ENCODE measurements around the gene ABTB1.
"Not testable (repeated sequence)": the region's sequence is repeated elsewhere in the genome, so short reads cannot be mapped to it uniquely, and the experiment has no call there.

The ABTB1 gene

GRCh38 chr3:127698691-127699415 is 26.1 kb downstream of the ABTB1 start:
- no peaks in the 10 kb centered on the region for H3K36me3 ChIP-seq (ENCODE audit: insufficient read depth, low read length)

GRCh38 chr3:127699416-127700300 is 26.9 kb downstream of the ABTB1 start:
- Histone ChIP-seq H3K4me1 (ENCODE audit: insufficient read depth, low read length) (peaks cover 7% of the 10 kb centered on the region), H3K27me3 (ENCODE audit: insufficient read depth, low read length) (peaks cover 2% of the 10 kb centered on the region)

More at GRCh38 chr3:127698691-127699415, 26.1 kb downstream of the ABTB1 start:
- Histone ChIP-seq H3K4me3 (ENCODE audit: low read length) (no peak overlapping the region), H3K9me3 (ENCODE audit: low read length) (no peaks in the 10 kb centered on the region), H3K27me3 (ENCODE audit: insufficient read depth, low read length) (peaks cover 2% of the 10 kb centered on the region), H3K4me1 (ENCODE audit: insufficient read depth, low read length) (peaks cover 7% of the 10 kb centered on the region), H2AFZ (ENCODE audit: low read depth, low read length) (no peak overlapping the region)

GRCh38 chr3:127700406-127700805 is 27.7 kb downstream of the ABTB1 start:
- H3K27me3 ChIP-seq (ENCODE audit: insufficient read depth, low read length), result peaks cover 2% of the 10 kb centered on the region
- no peaks in the 10 kb centered on the region for H3K36me3 ChIP-seq (ENCODE audit: insufficient read depth, low read length)
- no peak overlapping the region for H3K4me3 ChIP-seq (ENCODE audit: low read length)
- H3K4me1 ChIP-seq (ENCODE audit: insufficient read depth, low read length), result peaks cover 7% of the 10 kb centered on the region
- no peaks in the 10 kb centered on the region for H3K9me3 ChIP-seq (ENCODE audit: low read length)
- H2AFZ ChIP-seq (ENCODE audit: low read depth, low read length), result no peak overlapping the region

More at GRCh38 chr3:127699416-127700300, 26.9 kb downstream of the ABTB1 start:
- no peaks in the 10 kb centered on the region for H3K9me3 ChIP-seq (ENCODE audit: low read length)
- H3K4me3 ChIP-seq (ENCODE audit: low read length), result no peak overlapping the region
- no peak overlapping the region for H2AFZ ChIP-seq (ENCODE audit: low read depth, low read length)
- H3K36me3 ChIP-seq (ENCODE audit: insufficient read depth, low read length), result no peaks in the 10 kb centered on the region

- Histone ChIP-seq H3K36me3 (ENCODE audit: insufficient read depth, low read length) (no peaks in the 10 kb centered on the region), H2AFZ (ENCODE audit: low read depth, low read length) (no peak overlapping the region), H3K27me3 (ENCODE audit: insufficient read depth, low read length) (peaks cover 2% of the 10 kb centered on the region), H3K4me1 (ENCODE audit: insufficient read depth, low read length) (peaks cover 7% of the 10 kb centered on the region), H3K9me3 (ENCODE audit: low read length) (no peaks in the 10 kb centered on the region), H3K4me3 (ENCODE audit: low read length) (no peak overlapping the region)
These were observed 28.6 kb downstream of the ABTB1 start for GRCh38 chr3:127701280-127701911.

GRCh38 chr3:127702151-127702578 is 29.4 kb downstream of the ABTB1 start:
- H3K27me3 ChIP-seq (ENCODE audit: insufficient read depth, low read length), result peaks cover 2% of the 10 kb centered on the region
- H2AFZ ChIP-seq (ENCODE audit: low read depth, low read length), result no peak overlapping the region
- H3K4me3 ChIP-seq (ENCODE audit: low read length), result no peak overlapping the region
- H3K36me3 ChIP-seq (ENCODE audit: insufficient read depth, low read length), result no peaks in the 10 kb centered on the region
- no peaks in the 10 kb centered on the region for H3K9me3 ChIP-seq (ENCODE audit: low read length)
- peaks cover 7% of the 10 kb centered on the region for H3K4me1 ChIP-seq (ENCODE audit: insufficient read depth, low read length)

GRCh38 chr3:127704840-127705239 is 32.1 kb downstream of the ABTB1 start:
- H3K36me3 ChIP-seq (ENCODE audit: insufficient read depth, low read length); H3K27me3 ChIP-seq (ENCODE audit: insufficient read depth, low read length); H3K9me3 ChIP-seq (ENCODE audit: low read length); H2AFZ ChIP-seq (ENCODE audit: low read depth, low read length); H3K4me3 ChIP-seq (ENCODE audit: low read length); H3K4me1 ChIP-seq (ENCODE audit: insufficient read depth, low read length): not testable (repeated sequence)

- Histone ChIP-seq H3K4me1 (ENCODE audit: insufficient read depth, low read length) (no peaks in the 10 kb centered on the region), H2AFZ (ENCODE audit: low read depth, low read length) (no peak overlapping the region), H3K4me3 (ENCODE audit: low read length) (no peak overlapping the region), H3K27me3 (ENCODE audit: insufficient read depth, low read length) (peaks cover 8% of the 10 kb centered on the region), H3K36me3 (ENCODE audit: insufficient read depth, low read length) (no peaks in the 10 kb centered on the region), H3K9me3 (ENCODE audit: low read length) (no peaks in the 10 kb centered on the region)
These were observed 33.6 kb downstream of the ABTB1 start for GRCh38 chr3:127706312-127706711.

GRCh38 chr3:127706785-127707351 is 34.1 kb downstream of the ABTB1 start:
- Histone ChIP-seq H2AFZ (ENCODE audit: low read depth, low read length) (no peak overlapping the region), H3K27me3 (ENCODE audit: insufficient read depth, low read length) (peaks cover 8% of the 10 kb centered on the region), H3K36me3 (ENCODE audit: insufficient read depth, low read length) (no peaks in the 10 kb centered on the region), H3K9me3 (ENCODE audit: low read length) (no peaks in the 10 kb centered on the region), H3K4me1 (ENCODE audit: insufficient read depth, low read length) (no peaks in the 10 kb centered on the region), H3K4me3 (ENCODE audit: low read length) (no peak overlapping the region)

- Histone ChIP-seq H3K27me3 (ENCODE audit: insufficient read depth, low read length) (peaks cover 5% of the 10 kb centered on the region), H3K4me1 (ENCODE audit: insufficient read depth, low read length) (no peaks in the 10 kb centered on the region), H2AFZ (ENCODE audit: low read depth, low read length) (no peak overlapping the region), H3K4me3 (ENCODE audit: low read length) (no peak overlapping the region), H3K36me3 (ENCODE audit: insufficient read depth, low read length) (no peaks in the 10 kb centered on the region), H3K9me3 (ENCODE audit: low read length) (no peaks in the 10 kb centered on the region)
These were observed 35.2 kb downstream of the ABTB1 start for GRCh38 chr3:127707851-127708411.

GRCh38 chr3:127708837-127709236 is 36.1 kb downstream of the ABTB1 start:
- H3K4me1 ChIP-seq (ENCODE audit: insufficient read depth, low read length), result no peaks in the 10 kb centered on the region
- no peak overlapping the region for H3K4me3 ChIP-seq (ENCODE audit: low read length)
- no peak overlapping the region for H2AFZ ChIP-seq (ENCODE audit: low read depth, low read length)
- H3K9me3 ChIP-seq (ENCODE audit: low read length), result no peaks in the 10 kb centered on the region
- peaks cover 5% of the 10 kb centered on the region for H3K27me3 ChIP-seq (ENCODE audit: insufficient read depth, low read length)
- no peaks in the 10 kb centered on the region for H3K36me3 ChIP-seq (ENCODE audit: insufficient read depth, low read length)

GRCh38 chr3:127709320-127710060 is 36.7 kb downstream of the ABTB1 start:
- peaks cover 8% of the 10 kb centered on the region for H3K27me3 ChIP-seq (ENCODE audit: insufficient read depth, low read length)
- no peak overlapping the region for H3K4me3 ChIP-seq (ENCODE audit: low read length)
- H3K9me3 ChIP-seq (ENCODE audit: low read length), result no peaks in the 10 kb centered on the region
- H3K36me3 ChIP-seq (ENCODE audit: insufficient read depth, low read length), result no peaks in the 10 kb centered on the region
- H3K4me1 ChIP-seq (ENCODE audit: insufficient read depth, low read length), result no peaks in the 10 kb centered on the region
- no peak overlapping the region for H2AFZ ChIP-seq (ENCODE audit: low read depth, low read length)

All from neuron (in vitro differentiated cells).